Endothelial cell of umbilical vein (primary cell): ENCODE measurements around the gene ADGRG1. TPM values are rescaled to one million over a fixed set of nuclear protein-coding genes. Genes with fewer than 3 reads are reported as not detected.

Source experiments
- BruUV-seq: library from RNA; stranded (reverse); fragments of 400-500 nt; replicated peaks from 2 replicates; lab custom pipeline; 2021; lab: Mats Ljungman, UMichigan
- CTCF ChIA-PET: fragments of 300-600, 350-600 bp; sonication (Branson Sonifier 250); formaldehyde crosslinking; loops from one replicate; lab custom pipeline; 2021; ENCODE audit warnings: antibody characterized with exemption, inconsistent platforms; lab: Charles Lee
- POLR2A ChIA-PET: fragments of 300-600, 350-600 bp; sonication (Branson Sonifier 250); formaldehyde crosslinking; loops from one replicate; lab custom pipeline; 2021; ENCODE audit warnings: antibody characterized with exemption, inconsistent platforms; lab: Charles Lee
- DNase-seq: peaks from one replicate; pipeline ENCODE4 v3.0.0-alpha.2; 2011; ENCODE audit warnings: low read depth, low spot score
- FAIRE-seq: peaks from 2 replicates; lab custom pipeline; 2011; peaks lifted over from hg19 to GRCh38; lab: Jason Lieb, UNC
- H2AFZ ChIP-seq: 2 replicates; pipeline ENCODE4 v1.6.0; 2012; ENCODE audit warnings: low read depth, low read length, control low read depth, inconsistent platforms
- H3K27ac ChIP-seq: 2 replicates; pipeline ENCODE4 v1.5.1; 2011; ENCODE audit warnings: low read depth, mild to moderate bottlenecking, control low read depth, low read length, moderate library complexity; ENCODE audit not compliant: insufficient read depth
- H3K27me3 ChIP-seq, 2 experiments: 2 replicates each; pipeline versions ENCODE4 v1.6.0 to v1.6.1; 2011; ENCODE audit warnings: low read length in 2 of 2, mixed read lengths in 1 of 2; ENCODE audit not compliant: control insufficient read depth in 2 of 2, insufficient read depth in 2 of 2
- H3K36me3 ChIP-seq, 2 experiments: 2 replicates in 1 of 2; 3 replicates in 1 of 2; pipeline ENCODE4 v1.5.1; 2011; ENCODE audit warnings: low read length in 2 of 2, mild to moderate bottlenecking in 1 of 2, moderate library complexity in 1 of 2; ENCODE audit not compliant: control insufficient read depth in 2 of 2, insufficient read depth in 2 of 2; ENCODE audit errors: extremely low read depth in 1 of 2
- H3K4me1 ChIP-seq: 3 replicates; pipeline ENCODE4 v1.5.1; 2011; ENCODE audit warnings: mild to moderate bottlenecking, low read length; ENCODE audit not compliant: control insufficient read depth, insufficient read depth; ENCODE audit errors: extremely low read depth
- H3K4me2 ChIP-seq: 2 replicates; pipeline ENCODE4 v1.6.1; 2011; ENCODE audit warnings: low read length, control low read depth, mixed read lengths; ENCODE audit not compliant: insufficient read depth
- H3K4me3 ChIP-seq, 3 experiments: fragments of 200-600 bp in 1 of 3; sonication (generic), shearing (Covaris generic) in 1 of 3; replicated peaks in 1 of 3; 2 replicates each; pipeline ENCODE4 v1.5.1; 2011 to 2016; ENCODE audit warnings: control low read depth in 3 of 3, low read length in 3 of 3, mild to moderate bottlenecking in 2 of 3, inconsistent platforms in 1 of 3, low read depth in 1 of 3, moderate library complexity in 1 of 3; ENCODE audit not compliant: insufficient read depth in 1 of 3
- H3K79me2 ChIP-seq: 2 replicates; pipeline ENCODE4 v1.6.0; 2012; ENCODE audit warnings: low read length, inconsistent platforms; ENCODE audit not compliant: control insufficient read depth, insufficient read depth
- H3K9ac ChIP-seq: replicated peaks from 2 replicates; pipeline ENCODE3; 2011; ENCODE audit warnings: low read length, control low read depth; ENCODE audit not compliant: insufficient read depth; ENCODE audit errors: extremely low read depth
- H3K9me1 ChIP-seq: replicated peaks from 3 replicates; pipeline ENCODE4 v1.6.0; 2011; ENCODE audit warnings: mild to moderate bottlenecking, low read length; ENCODE audit not compliant: control insufficient read depth, insufficient read depth; ENCODE audit errors: extremely low read depth
- H3K9me3 ChIP-seq: replicated peaks from 2 replicates; pipeline ENCODE4 v1.5.1; 2012; ENCODE audit warnings: low read length, inconsistent platforms; ENCODE audit not compliant: control insufficient read depth, insufficient read depth
- H4K20me1 ChIP-seq: replicated peaks from 2 replicates; pipeline ENCODE3; 2011; ENCODE audit warnings: mild to moderate bottlenecking, low read length; ENCODE audit not compliant: control insufficient read depth, insufficient read depth; ENCODE audit errors: extremely low read depth
- EZH2 ChIP-seq: IDR thresholded peaks from 2 replicates; pipeline ENCODE4 v1.6.1; 2012; ENCODE audit warnings: borderline replicate concordance, low read depth, mild to moderate bottlenecking, moderate library complexity, low read length, inconsistent platforms; ENCODE audit not compliant: severe bottlenecking
- FOS ChIP-seq: IDR thresholded peaks from 2 replicates; pipeline ENCODE4 v1.6.1; 2011; ENCODE audit warnings: mild to moderate bottlenecking, low read length, moderate library complexity, borderline replicate concordance; ENCODE audit not compliant: insufficient read depth
- GATA2 ChIP-seq: IDR thresholded peaks from 2 replicates; pipeline ENCODE4 v1.7.0; 2011; ENCODE audit warnings: low read depth, mild to moderate bottlenecking, moderate library complexity, mixed read lengths, low read length; ENCODE audit not compliant: insufficient read length, insufficient read depth
- JUN ChIP-seq: IDR thresholded peaks from 2 replicates; pipeline ENCODE4 v1.6.1; 2011; ENCODE audit warnings: borderline replicate concordance, low read depth; ENCODE audit not compliant: insufficient read length, insufficient read depth
- MYC ChIP-seq: IDR thresholded peaks from one replicate; pipeline ENCODE4 v1.6.1; 2011; ENCODE audit warnings: mild to moderate bottlenecking, low read depth, low read length
- POLR2A ChIP-seq: IDR thresholded peaks from 2 replicates; pipeline ENCODE4 v1.6.1; 2012; ENCODE audit warnings: low read depth, mild to moderate bottlenecking, control low read depth, low read length
- POLR2AphosphoS5 ChIP-seq: IDR thresholded peaks from 2 replicates; pipeline ENCODE4 v1.6.1; 2012; ENCODE audit warnings: low read depth, mild to moderate bottlenecking, control low read depth, low read length, moderate library complexity; ENCODE audit not compliant: insufficient read depth
- dilution Hi-C: fragments of 300-500 bp; cut with MboI; formaldehyde crosslinking; loops from one replicate; pipeline ENCODE4 v1.15.0; 2019; ENCODE audit warnings: low sequenced_read_pairs; ENCODE audit not compliant: extremely low pct_ligation_motif_present
- intact Hi-C: fragments of 100-400 bp; cut with micrococcal nuclease; formaldehyde crosslinking; loops from one replicate; pipeline ENCODE4 v1.10.0; 2022
- polyA plus RNA-seq, 4 experiments: library from polyadenylated mRNA; depleted of rRNA in 3 of 4; stranded (reverse) in 3 of 4; unstranded in 1 of 4; fragments of >200 nt; gene quantifications; 2 replicates each; pipeline versions ENCODE4 v1.2.1 to v1.2.3, GENCODE V29; 2011 to 2012; ENCODE audit warnings: missing spikeins in 1 of 4
- total RNA-seq: library from RNA; stranded (reverse); gene quantifications from 2 replicates; pipeline ENCODE4 v1.2.3, GENCODE V29; 2021
- TF ChIP-seq, protein P1 (sequence below), 2 donors: IDR thresholded peaks; 1 replicate in 1 of 2; 2 replicates in 1 of 2; pipeline ENCODE4 v1.5.1; 2011; ENCODE audit warnings: low read length in 2 of 2, mild to moderate bottlenecking in 2 of 2, moderate library complexity in 2 of 2, control low read depth in 1 of 2, inconsistent platforms in 1 of 2, low read depth in 1 of 2; ENCODE audit not compliant: insufficient read depth in 1 of 2; ENCODE audit errors: extremely low read depth in 1 of 2
- TF ChIP-seq, protein P2 (sequence below): IDR thresholded peaks from 2 replicates; pipeline ENCODE4 v1.6.1; 2011; ENCODE audit not compliant: insufficient read depth, insufficient read length

ADGRG1 gene
- total and polyA plus RNA-seq, 2 donors (not counting 3 experiments of a cell fraction or from before 2014, with no cell fraction given) = 45.6 to 92.5 TPM

DNA sequence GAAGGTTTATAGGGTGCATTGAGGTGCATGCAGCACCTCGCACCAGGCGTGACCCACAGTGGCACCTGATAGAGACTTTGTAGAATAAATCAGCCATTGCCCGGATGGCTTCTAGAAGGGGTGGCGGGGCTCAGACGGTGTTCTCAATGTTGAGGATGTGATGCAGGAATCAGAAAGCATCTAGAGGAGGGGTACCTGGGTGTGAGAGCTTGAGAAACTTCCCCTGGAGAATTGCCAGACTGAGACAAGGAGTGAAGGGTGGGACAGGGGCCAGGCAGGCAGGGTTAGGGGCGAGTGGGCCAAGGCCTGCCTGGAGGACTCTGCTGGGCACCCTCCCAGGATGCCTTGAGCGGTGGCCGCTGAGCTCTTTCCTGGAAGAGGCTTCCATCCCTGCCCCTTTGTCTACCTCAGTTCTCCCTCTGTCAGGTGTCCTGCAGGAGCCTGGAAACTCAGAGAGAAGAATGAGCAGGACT is 9.3 kb upstream of the ADGRG1 start:
- no peaks in the 10 kb centered on the region for H3K36me3 ChIP-seq
- CTCF ChIA-PET = interaction anchor here (1.0 to 1.3 kb wide), 2 partner anchors 9 to 19 kb away, joined by 3 to 5 read pairs; partner anchors contain the start of gene ADGRG1

More for the DNA sequence above, 9.3 kb upstream of the ADGRG1 start:
- H3K4me3 ChIP-seq = no peak overlapping the region
- DNase-seq (no peak), FAIRE-seq (no peak)
- H3K9ac ChIP-seq = no peak overlapping the region
- POLR2A ChIA-PET = no interaction called here
- H4K20me1 ChIP-seq = no peaks in the 10 kb centered on the region
- H3K9me3 ChIP-seq = no peaks in the 10 kb centered on the region
- no peaks in the 10 kb centered on the region for H3K79me2 ChIP-seq
- H2AFZ ChIP-seq = no peak overlapping the region
- no peaks in the 10 kb centered on the region for H3K4me1 ChIP-seq
- no peaks in the 10 kb centered on the region for H3K9me1 ChIP-seq
- no peak overlapping the region for H3K4me2 ChIP-seq
- dilution Hi-C loops (no loop called here), intact Hi-C loops (no loop called here)
- no TSS peak for BruUV-seq
- no peak overlapping the region for H3K27ac ChIP-seq
- TF ChIP-seq MYC (no peak), FOS (no peak), POLR2A (no peak), GATA2 (no peak), EZH2 (no peak), JUN (no peak), POLR2AphosphoS5 (no peak)
- TF ChIP-seq, protein P1, sequence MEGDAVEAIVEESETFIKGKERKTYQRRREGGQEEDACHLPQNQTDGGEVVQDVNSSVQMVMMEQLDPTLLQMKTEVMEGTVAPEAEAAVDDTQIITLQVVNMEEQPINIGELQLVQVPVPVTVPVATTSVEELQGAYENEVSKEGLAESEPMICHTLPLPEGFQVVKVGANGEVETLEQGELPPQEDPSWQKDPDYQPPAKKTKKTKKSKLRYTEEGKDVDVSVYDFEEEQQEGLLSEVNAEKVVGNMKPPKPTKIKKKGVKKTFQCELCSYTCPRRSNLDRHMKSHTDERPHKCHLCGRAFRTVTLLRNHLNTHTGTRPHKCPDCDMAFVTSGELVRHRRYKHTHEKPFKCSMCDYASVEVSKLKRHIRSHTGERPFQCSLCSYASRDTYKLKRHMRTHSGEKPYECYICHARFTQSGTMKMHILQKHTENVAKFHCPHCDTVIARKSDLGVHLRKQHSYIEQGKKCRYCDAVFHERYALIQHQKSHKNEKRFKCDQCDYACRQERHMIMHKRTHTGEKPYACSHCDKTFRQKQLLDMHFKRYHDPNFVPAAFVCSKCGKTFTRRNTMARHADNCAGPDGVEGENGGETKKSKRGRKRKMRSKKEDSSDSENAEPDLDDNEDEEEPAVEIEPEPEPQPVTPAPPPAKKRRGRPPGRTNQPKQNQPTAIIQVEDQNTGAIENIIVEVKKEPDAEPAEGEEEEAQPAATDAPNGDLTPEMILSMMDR (IDR thresholded peaks at IDR 0.05; ENCODE audit: extremely low read depth in 1 of 2, insufficient read depth in 1 of 2, low read depth in 1 of 2, low read length in 2 of 2) = no peak
- TF ChIP-seq, protein P2, sequence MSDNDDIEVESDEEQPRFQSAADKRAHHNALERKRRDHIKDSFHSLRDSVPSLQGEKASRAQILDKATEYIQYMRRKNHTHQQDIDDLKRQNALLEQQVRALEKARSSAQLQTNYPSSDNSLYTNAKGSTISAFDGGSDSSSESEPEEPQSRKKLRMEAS = no peak
- no peaks in the 10 kb centered on the region for H3K27me3 ChIP-seq
